SH-SY5Y (cell line): ENCODE data around the gene HES1.

Experiments
- GATA2 ChIP-seq: IDR thresholded peaks from 2 replicates; pipeline ENCODE4 v1.6.1; 2011; ENCODE audit warnings: mild to moderate bottlenecking, low read depth, low read length
- GATA3 ChIP-seq: IDR thresholded peaks from 2 replicates; pipeline ENCODE4 v1.6.1; 2011; ENCODE audit warnings: low read depth, mild to moderate bottlenecking, low read length, moderate library complexity

HES1 gene

DNA sequence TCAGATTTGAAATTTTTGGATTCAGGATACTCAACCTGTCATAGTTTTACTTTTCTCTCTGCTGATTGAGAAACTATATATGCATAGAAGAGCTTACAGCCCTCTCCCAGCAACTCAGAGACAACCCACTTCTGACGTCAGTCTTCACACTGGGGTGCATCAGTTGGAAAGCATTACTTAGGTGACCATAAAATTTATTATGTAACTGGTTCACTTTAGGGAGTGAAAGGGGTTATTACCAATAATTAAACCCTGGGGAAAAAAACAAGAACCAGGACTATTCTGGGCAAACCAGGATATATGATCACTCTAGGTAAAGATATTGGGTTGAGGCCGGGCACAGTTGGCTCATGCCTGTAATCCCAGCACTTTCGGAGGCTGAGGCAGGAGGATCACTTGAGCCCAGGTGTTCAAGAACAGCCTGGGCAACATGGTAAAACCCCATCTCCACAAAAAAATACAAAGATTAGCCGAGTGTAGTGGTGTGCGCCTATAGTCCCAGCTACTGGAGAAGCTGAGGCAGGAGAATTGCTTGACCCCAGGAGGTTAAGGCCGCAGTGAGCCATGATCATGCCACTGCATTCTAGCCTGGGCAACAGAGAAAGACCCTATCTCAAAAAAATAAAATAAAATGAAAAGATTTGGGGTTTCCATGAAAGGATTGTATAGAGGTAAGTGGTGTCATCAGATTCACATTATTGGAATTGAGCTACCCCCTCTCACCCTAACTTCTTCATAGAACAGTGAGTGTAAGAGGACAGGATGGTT, 27.1 kb downstream of the HES1 start:
- no peak for TF ChIP-seq GATA2
- TF ChIP-seq GATA3 = no peak

GRCh38 chr3:194163697-194164096, 27.7 kb downstream of the HES1 start:
- TF ChIP-seq GATA2 = no peak
- no peak for TF ChIP-seq GATA3

DNA sequence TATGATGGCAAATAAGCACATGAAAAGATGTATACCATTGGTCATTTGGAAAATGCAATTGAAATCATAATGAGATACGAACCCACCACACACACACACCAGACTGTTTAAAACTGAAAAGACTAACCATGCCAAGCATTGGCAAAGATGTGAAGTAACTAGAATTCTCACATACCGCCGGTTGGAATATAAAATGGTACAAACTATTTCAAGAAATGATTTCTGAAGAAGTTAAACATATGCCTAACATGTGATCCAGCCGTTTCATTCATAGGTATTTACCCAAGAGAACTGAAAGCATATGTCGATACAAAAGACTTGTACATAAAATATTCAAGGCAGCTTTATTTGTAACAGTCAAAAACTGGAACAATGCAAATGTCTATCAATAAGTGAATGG, 28.9 kb downstream of the HES1 start:
- TF ChIP-seq GATA3 (no peak), GATA2 (no peak)

DNA sequence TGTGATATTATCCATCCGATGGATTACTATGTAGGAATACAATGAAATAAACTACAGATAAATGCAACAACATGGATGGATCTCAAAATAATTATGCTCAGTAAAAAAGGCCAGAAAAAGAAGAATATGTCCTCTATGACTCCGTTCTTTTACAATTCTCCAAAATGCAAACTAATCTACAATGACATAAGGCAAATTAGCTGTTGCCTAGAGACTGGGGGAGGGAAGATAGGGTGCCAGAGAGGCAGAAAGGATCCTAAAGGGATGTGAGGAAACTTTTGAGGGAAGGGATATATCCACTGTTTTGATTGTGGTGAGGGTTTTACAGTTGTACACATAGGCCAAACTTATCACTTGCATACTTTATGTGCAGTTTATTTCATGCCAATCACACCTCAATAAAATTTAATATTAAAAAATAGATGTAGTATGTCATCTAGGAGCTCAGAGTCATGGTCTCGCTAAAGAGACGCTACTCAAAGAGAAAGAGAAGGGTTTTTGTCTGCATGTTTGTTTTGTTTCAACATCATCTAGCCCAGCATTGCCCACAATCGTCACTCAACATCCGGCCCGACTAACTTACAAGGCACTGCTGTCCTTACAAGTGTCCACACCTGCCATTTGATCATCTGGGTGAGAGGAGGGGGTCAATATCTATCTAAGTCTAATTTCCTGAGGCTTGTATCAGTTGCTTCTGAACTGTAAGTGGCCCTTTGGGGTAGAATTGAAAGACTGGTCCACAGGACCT, 29.5 kb downstream of the HES1 start:
- no peak for TF ChIP-seq GATA3

- no peak; the same call in 1 of the 2 replicates for TF ChIP-seq GATA3
- TF ChIP-seq GATA2 = peak; percentile 81; the same call in 1 of the 2 replicates
These were observed 30.9 kb downstream of the HES1 start for GRCh38 chr3:194166682-194167479.

DNA sequence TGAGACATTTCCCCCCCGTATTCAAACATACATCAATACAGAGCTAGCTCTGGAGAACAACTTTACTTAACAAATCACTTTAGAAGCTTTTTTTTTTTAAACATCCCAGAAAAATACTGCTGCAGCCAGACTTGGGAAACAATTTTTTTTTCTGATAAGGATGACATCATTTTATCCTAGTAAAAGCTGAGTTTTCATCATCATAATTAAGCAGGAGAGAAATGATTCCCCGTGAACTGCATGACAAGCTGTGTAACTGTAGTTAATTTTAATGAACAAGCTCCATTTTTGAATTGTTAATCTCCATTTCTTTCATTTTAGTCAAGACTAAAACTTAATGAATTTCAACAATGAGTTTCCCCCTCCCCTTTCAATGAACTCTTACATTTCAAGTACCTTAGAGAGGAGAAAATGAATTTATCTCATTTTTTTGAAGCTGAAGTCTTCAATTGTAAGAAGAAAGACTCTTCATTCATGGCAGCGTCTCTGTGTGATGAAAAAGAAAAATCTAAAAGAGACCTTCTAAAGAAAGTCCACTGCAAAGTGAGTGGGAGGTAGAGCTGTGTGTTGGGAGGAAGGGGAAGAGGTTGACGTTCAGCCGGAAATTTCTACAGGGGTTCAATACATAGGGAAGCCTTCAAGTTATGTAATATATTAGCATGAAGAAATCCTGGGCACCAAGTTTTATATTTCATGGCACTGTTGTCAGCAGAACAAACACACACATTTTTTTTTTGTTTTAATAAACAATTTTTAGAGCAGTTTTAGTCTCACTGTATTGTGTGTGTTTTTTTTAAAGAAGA, 31.7 kb downstream of the HES1 start:
- no peak for TF ChIP-seq GATA2
- TF ChIP-seq GATA3 = no peak

GRCh38 chr3:194168994-194169393, 33.0 kb downstream of the HES1 start:
- TF ChIP-seq GATA2 (no peak), GATA3 (no peak)

DNA sequence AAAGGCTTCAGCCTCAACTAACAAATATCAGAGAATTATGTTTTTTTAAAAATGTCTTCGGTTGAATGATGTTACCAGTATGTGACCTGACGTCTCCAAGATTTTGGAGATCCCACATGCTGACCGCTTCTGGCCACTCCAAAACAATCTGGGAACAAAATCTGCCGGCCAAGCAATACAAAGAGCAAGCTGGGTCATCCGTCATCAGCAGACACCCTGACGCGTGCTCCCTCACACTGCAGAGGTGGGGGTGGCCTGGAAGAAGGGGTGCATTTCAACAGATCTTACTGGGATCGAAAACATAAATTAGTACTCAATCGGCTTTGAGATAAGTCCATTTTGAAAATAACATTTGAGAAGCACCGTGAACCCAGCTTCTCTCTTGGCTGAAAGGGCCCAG, 33.6 kb downstream of the HES1 start:
- TF ChIP-seq GATA2 = no peak
- TF ChIP-seq GATA3 = no peak

- no peak for TF ChIP-seq GATA2
- no peak for TF ChIP-seq GATA3
These were observed 34.8 kb downstream of the HES1 start for GRCh38 chr3:194170793-194171192.

- TF ChIP-seq GATA3 (no peak), GATA2 (no peak)
These were observed 38.5 kb downstream of the HES1 start for GRCh38 chr3:194174406-194174805.

DNA sequence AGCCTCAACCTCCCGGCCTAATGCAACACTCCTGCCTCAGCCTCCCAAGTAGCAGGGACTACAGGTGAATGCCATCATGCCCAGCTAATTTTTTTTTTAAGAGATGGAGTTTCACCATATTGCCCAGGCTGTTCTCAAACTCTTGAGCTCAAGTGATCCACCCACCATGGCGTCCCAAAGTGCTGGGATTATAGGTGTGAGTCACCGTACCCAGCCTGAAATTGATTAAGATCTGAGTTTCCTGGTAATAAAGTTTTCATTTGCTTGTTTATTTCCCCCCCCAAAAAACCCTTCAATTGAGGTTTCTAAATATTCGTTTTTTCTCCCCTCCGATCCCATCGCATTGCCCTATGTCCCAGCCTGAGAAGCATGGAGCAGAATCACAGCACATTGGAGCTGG, 39.0 kb downstream of the HES1 start:
- TF ChIP-seq GATA3 = no peak
- TF ChIP-seq GATA2 = no peak

DNA sequence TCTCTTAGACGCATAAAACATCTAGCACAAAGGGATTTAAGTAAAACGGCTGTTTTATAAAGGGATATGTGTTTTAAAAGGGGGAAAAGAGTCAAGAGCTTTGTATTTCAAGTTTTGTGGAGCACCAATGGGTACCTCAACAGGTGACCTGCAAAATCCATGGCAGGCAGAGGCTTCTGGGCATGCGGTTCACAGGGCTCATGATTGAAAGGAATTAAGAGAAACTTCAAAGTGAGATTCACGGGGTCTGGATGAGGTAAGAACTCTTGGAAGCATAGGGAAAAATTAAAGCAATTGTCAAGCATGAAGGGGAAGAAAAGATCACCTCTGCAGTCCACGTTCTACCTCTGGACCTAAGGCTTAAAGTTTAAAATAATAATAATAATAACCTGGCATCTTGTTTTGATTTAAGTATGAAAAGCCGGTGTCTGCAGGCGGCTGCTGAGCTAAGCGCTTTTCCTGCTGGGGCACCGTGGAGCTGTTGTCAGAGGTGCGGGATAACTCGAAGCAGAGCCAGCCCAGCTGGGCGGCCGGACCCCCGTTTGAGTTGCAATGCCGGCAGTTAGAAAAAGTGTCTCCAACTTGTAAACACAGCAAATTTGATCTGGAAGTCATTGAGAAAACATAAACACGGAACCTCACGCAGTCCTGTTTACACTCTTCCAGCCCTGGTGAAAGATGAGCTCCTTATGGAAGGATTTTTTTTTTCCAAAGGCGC, 40.5 kb downstream of the HES1 start:
- TF ChIP-seq GATA3 (no peak), GATA2 (no peak)

DNA sequence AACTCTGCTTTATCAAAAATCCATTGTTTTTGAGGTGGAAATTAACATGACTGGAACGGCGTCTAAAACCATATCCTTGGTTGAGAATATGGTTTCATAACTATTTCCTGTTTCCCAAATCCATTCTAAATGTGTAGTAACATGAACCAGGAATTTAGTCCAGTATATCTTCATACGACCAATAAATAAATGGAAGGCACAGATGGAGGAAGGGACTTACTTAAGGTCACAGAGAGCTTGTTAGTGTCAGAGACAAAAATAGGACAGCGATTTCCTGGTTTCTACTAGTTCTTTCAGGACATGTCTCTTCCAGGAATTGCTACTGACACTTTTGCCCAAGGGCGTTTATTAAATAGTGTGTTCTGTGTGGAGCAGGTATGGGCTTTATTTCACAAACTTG, 41.2 kb downstream of the HES1 start:
- TF ChIP-seq GATA2 (no peak), GATA3 (no peak)
